HUES6 (cell line): ENCODE measurements around the gene DTWD2.
"Not testable (repeated sequence)": the region's sequence is repeated elsewhere in the genome, so short reads cannot be mapped to it uniquely, and the experiment has no call there.

Experiments used
- H3K27ac ChIP-seq: 2 replicates; pipeline ENCODE4 v1.7.0; 2013; ENCODE audit warnings: low read depth, mild to moderate bottlenecking, low read length, inconsistent platforms
- H3K27me3 ChIP-seq: 2 replicates; pipeline ENCODE4 v1.6.1; 2013; ENCODE audit warnings: low read length; ENCODE audit not compliant: control insufficient read depth, insufficient read depth
- H3K36me3 ChIP-seq: 2 replicates; pipeline ENCODE4 v1.6.1; 2013; ENCODE audit warnings: low read length; ENCODE audit not compliant: control insufficient read depth, insufficient read depth
- H3K4me1 ChIP-seq: 2 replicates; pipeline ENCODE4 v1.6.1; 2013; ENCODE audit warnings: low read length; ENCODE audit not compliant: control insufficient read depth, insufficient read depth
- H3K4me3 ChIP-seq: 2 replicates; pipeline ENCODE4 v1.5.1; 2013; ENCODE audit warnings: low read depth, low read length
- H3K9ac ChIP-seq: one replicate; pipeline ENCODE4 v1.6.1; 2013; ENCODE audit warnings: mild to moderate bottlenecking, low read length
- H3K9me3 ChIP-seq: 2 replicates; pipeline ENCODE4 v1.6.1; 2013; ENCODE audit warnings: low read depth, low read length; ENCODE audit not compliant: control insufficient read depth, insufficient read depth

DTWD2 gene

DNA sequence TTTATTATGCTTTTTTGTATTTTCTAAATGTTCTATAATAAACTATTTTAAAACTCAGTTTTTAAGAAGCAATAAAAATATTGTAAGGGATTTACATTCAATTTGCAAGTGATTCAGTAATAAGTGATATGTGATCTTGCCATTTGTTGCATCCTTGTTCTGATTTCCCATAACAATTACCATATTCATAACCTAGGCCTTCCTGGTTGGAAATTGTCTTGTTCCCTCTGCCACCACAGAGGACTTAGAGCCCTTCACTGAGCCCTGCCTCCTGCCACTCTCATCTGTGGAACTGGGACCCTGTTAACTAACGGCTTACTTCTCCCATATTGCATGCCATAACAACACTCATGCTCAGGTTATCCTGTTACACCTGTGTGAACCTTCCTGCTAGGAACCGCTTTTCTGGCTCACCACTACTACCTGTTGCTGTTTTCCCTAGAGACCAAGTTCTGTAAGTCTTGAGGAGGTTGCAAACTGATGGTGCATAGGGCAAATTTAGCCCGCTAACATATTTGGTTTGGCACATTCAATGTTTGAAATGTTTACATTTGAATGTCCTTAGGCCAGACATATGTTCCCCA, 32.9 kb upstream of the DTWD2 start:
- Histone ChIP-seq H3K9me3 (no peaks in the 10 kb centered on the region), H3K27ac (no peak overlapping the region), H3K4me1 (no peaks in the 10 kb centered on the region), H3K4me3 (no peak overlapping the region), H3K27me3 (no peaks in the 10 kb centered on the region), H3K9ac (no peak overlapping the region), H3K36me3 (no peaks in the 10 kb centered on the region)

GRCh38 chr5:119019949-119020348, 31.6 kb upstream of the DTWD2 start:
- no peaks in the 10 kb centered on the region for H3K36me3 ChIP-seq
- no peak overlapping the region for H3K9ac ChIP-seq
- H3K4me3 ChIP-seq = no peak overlapping the region
- no peaks in the 10 kb centered on the region for H3K4me1 ChIP-seq
- H3K9me3 ChIP-seq = no peaks in the 10 kb centered on the region
- no peak overlapping the region for H3K27ac ChIP-seq
- no peaks in the 10 kb centered on the region for H3K27me3 ChIP-seq

GRCh38 chr5:119019501-119019900, 31.2 kb upstream of the DTWD2 start:
- Histone ChIP-seq H3K36me3 (no peaks in the 10 kb centered on the region), H3K9ac (no peak overlapping the region), H3K4me1 (no peaks in the 10 kb centered on the region), H3K27me3 (no peaks in the 10 kb centered on the region), H3K9me3 (no peaks in the 10 kb centered on the region), H3K4me3 (no peak overlapping the region), H3K27ac (no peak overlapping the region)

- no peak overlapping the region for H3K27ac ChIP-seq
- H3K36me3 ChIP-seq = no peaks in the 10 kb centered on the region
- no peaks in the 10 kb centered on the region for H3K4me1 ChIP-seq
- H3K9ac ChIP-seq = no peak overlapping the region
- H3K9me3 ChIP-seq = no peaks in the 10 kb centered on the region
- H3K4me3 ChIP-seq = no peak overlapping the region
- no peaks in the 10 kb centered on the region for H3K27me3 ChIP-seq
Observed at GRCh38 chr5:119017994-119018393, 29.6 kb upstream of the DTWD2 start.

DNA sequence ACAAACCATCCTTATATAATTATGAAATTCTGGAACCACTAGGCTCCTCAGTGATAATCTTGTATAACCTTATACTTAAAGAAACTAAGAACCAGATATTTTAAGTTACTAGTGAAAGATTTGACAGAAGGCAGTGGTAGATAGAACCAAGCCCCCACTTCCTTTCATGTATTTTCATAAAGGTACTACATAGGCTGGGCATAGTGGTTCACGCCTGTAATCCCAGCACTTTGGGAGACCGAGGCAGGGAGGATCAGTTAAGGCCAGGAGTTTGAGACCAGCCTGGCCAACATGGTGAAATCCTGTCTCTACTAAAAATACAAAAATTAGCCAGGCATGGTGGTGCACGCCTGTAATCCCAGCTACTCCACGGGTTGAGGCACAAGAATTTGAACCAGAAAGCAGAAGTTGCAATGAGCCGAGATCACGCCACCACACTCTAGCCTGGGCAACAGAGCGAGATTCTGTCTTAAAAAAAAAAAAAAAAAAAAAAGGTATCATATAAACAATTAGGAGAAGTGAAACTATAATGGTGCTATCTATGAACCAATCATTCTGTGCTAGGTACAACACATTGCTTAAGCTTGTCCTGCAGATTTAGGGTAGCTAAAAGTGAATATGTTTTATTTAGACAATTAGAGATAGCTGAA, 27.9 kb upstream of the DTWD2 start:
- H3K9ac ChIP-seq = no peak overlapping the region
- no peak overlapping the region for H3K27ac ChIP-seq
- no peaks in the 10 kb centered on the region for H3K27me3 ChIP-seq
- H3K9me3 ChIP-seq = no peaks in the 10 kb centered on the region
- no peaks in the 10 kb centered on the region for H3K4me1 ChIP-seq
- H3K36me3 ChIP-seq = no peaks in the 10 kb centered on the region
- H3K4me3 ChIP-seq = no peak overlapping the region

GRCh38 chr5:119011186-119011585, 22.8 kb upstream of the DTWD2 start:
- Histone ChIP-seq H3K4me1 (no peaks in the 10 kb centered on the region), H3K4me3 (no peak overlapping the region)

GRCh38 chr5:119010206-119010605, 21.9 kb upstream of the DTWD2 start:
- H3K4me3 ChIP-seq = no peak overlapping the region
- H3K27ac ChIP-seq = no peak overlapping the region
- H3K9me3 ChIP-seq = no peaks in the 10 kb centered on the region
- H3K9ac ChIP-seq = no peak overlapping the region
- H3K27me3 ChIP-seq = no peaks in the 10 kb centered on the region
- H3K4me1 ChIP-seq = no peaks in the 10 kb centered on the region
- H3K36me3 ChIP-seq = no peaks in the 10 kb centered on the region

More at GRCh38 chr5:119011186-119011585, 22.8 kb upstream of the DTWD2 start:
- no peaks in the 10 kb centered on the region for H3K36me3 ChIP-seq
- H3K27me3 ChIP-seq = no peaks in the 10 kb centered on the region
- no peak overlapping the region for H3K27ac ChIP-seq
- no peak overlapping the region for H3K9ac ChIP-seq
- no peaks in the 10 kb centered on the region for H3K9me3 ChIP-seq

DNA sequence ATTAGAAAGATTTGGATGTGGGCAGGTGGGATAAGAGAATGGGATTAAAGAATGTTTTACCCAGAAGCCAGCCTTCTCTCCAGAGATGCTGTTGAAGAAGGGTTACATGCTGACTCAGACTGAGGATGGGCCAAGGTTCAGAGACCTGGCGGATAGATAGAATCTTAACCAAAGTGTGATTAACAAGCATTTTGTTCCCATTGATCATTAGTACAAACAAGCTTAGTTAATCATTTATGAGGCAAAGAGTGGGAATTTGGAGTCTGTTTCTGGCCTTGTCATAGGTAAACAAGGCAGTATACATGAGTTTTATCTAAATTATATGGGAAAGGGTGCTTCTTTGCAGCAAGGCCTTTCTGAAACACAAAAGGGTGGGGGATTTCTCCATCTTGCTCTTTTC, 20.8 kb upstream of the DTWD2 start:
- H3K4me1 ChIP-seq = no peaks in the 10 kb centered on the region
- H3K36me3 ChIP-seq = no peaks in the 10 kb centered on the region
- H3K27me3 ChIP-seq = no peaks in the 10 kb centered on the region
- H3K9me3 ChIP-seq = no peaks in the 10 kb centered on the region
- no peak overlapping the region for H3K27ac ChIP-seq
- H3K9ac ChIP-seq = no peak overlapping the region
- H3K4me3 ChIP-seq = no peak overlapping the region

- Histone ChIP-seq H3K4me3 (no peak overlapping the region), H3K27me3 (no peaks in the 10 kb centered on the region), H3K9ac (no peak overlapping the region), H3K27ac (no peak overlapping the region), H3K36me3 (no peaks in the 10 kb centered on the region), H3K9me3 (peaks cover 48% of the 10 kb centered on the region), H3K4me1 (no peaks in the 10 kb centered on the region)
Observed at GRCh38 chr5:118999696-119000095, 11.3 kb upstream of the DTWD2 start.

- peaks cover 49% of the 10 kb centered on the region for H3K9me3 ChIP-seq
- H3K4me3 ChIP-seq, H3K27me3 ChIP-seq: not testable (repeated sequence)
Observed at GRCh38 chr5:118998861-118999260, 10.5 kb upstream of the DTWD2 start.

GRCh38 chr5:118996098-118996497, 7.8 kb upstream of the DTWD2 start:
- Histone ChIP-seq H3K27me3 (no peaks in the 10 kb centered on the region), H3K9ac (no peak overlapping the region), H3K27ac (no peak overlapping the region), H3K4me3 (no peak overlapping the region), H3K36me3 (no peaks in the 10 kb centered on the region), H3K4me1 (no peaks in the 10 kb centered on the region), H3K9me3 (peaks cover 48% of the 10 kb centered on the region)

More at GRCh38 chr5:118998861-118999260, 10.5 kb upstream of the DTWD2 start:
- H3K27ac ChIP-seq, H3K9ac ChIP-seq, H3K36me3 ChIP-seq, H3K4me1 ChIP-seq: not testable (repeated sequence)
